ENCODE data around the gene LDLRAD4.
"Not testable (repeated sequence)": the region's sequence is repeated elsewhere in the genome, so short reads cannot be mapped to it uniquely, and the experiment has no call there.

LDLRAD4 gene

GRCh38 chr18:13246591-13246990 lies 28.0 kb downstream of the LDLRAD4 start:
- DNase-seq (ENCODE audit: low read depth in 2 of 2) = no peak

- no peak for DNase-seq (ENCODE audit: low read depth in 2 of 2)
These were observed 28.9 kb downstream of the LDLRAD4 start for GRCh38 chr18:13247506-13247905.

GRCh38 chr18:13252686-13253410 lies 34.3 kb downstream of the LDLRAD4 start:
- no peak for DNase-seq (ENCODE audit: low read depth in 2 of 2)

GRCh38 chr18:13253786-13254688 lies 35.5 kb downstream of the LDLRAD4 start:
- no peak for DNase-seq (ENCODE audit: low read depth in 2 of 2)

GRCh38 chr18:13254971-13255927 lies 36.7 kb downstream of the LDLRAD4 start:
- no peak for DNase-seq (ENCODE audit: low read depth in 2 of 2)

GRCh38 chr18:13256444-13257305 lies 38.1 kb downstream of the LDLRAD4 start:
- DNase-seq (ENCODE audit: low read depth in 2 of 2) = no peak

- no peak for DNase-seq (ENCODE audit: low read depth in 2 of 2)
These were observed 38.9 kb downstream of the LDLRAD4 start for GRCh38 chr18:13257361-13257980.

- DNase-seq (ENCODE audit: low read depth in 2 of 2) = no peak
These were observed 40.4 kb downstream of the LDLRAD4 start for GRCh38 chr18:13258921-13259320.

GRCh38 chr18:13259701-13260100 lies 41.1 kb downstream of the LDLRAD4 start:
- DNase-seq (ENCODE audit: low read depth in 2 of 2) = no peak

- no peak for DNase-seq (ENCODE audit: low read depth in 2 of 2)
These were observed 41.8 kb downstream of the LDLRAD4 start for GRCh38 chr18:13260197-13260934.

- DNase-seq (ENCODE audit: low read depth in 2 of 2) = no peak
These were observed 42.5 kb downstream of the LDLRAD4 start for GRCh38 chr18:13260935-13261640.

GRCh38 chr18:13261661-13262357 lies 43.2 kb downstream of the LDLRAD4 start:
- no peak for DNase-seq (ENCODE audit: low read depth in 2 of 2)

GRCh38 chr18:13262358-13262680 lies 43.8 kb downstream of the LDLRAD4 start:
- DNase-seq (ENCODE audit: low read depth in 2 of 2) = not testable (repeated sequence)

- DNase-seq (ENCODE audit: low read depth in 2 of 2) = no peak
These were observed 44.5 kb downstream of the LDLRAD4 start for GRCh38 chr18:13262839-13263691.

GRCh38 chr18:13264091-13265007 lies 45.8 kb downstream of the LDLRAD4 start:
- DNase-seq (ENCODE audit: low read depth in 2 of 2) = no peak

Measured in activated CD4-positive, alpha-beta T cell treated with anti-CD3 and anti-CD28 coated beads for 24 hours (primary cell).